22Rv1 (cell line): ENCODE results near the gene SLC9A4.

ENCODE experiments used
- ZFX ChIP-seq: fragments of 450-650 bp; IDR thresholded peaks from 2 replicates; pipeline ENCODE4 v1.6.1; 2017; ENCODE audit warnings: antibody characterized with exemption, borderline replicate concordance
- TF ChIP-seq, protein P1 (sequence below): fragments of 450-650 bp; IDR thresholded peaks from 2 replicates; pipeline ENCODE4 v1.5.1; 2017; ENCODE audit warnings: mild to moderate bottlenecking

GRCh38 chr2:102558463-102558862, 85.4 kb downstream of the SLC9A4 start:
- TF ChIP-seq, protein P1, sequence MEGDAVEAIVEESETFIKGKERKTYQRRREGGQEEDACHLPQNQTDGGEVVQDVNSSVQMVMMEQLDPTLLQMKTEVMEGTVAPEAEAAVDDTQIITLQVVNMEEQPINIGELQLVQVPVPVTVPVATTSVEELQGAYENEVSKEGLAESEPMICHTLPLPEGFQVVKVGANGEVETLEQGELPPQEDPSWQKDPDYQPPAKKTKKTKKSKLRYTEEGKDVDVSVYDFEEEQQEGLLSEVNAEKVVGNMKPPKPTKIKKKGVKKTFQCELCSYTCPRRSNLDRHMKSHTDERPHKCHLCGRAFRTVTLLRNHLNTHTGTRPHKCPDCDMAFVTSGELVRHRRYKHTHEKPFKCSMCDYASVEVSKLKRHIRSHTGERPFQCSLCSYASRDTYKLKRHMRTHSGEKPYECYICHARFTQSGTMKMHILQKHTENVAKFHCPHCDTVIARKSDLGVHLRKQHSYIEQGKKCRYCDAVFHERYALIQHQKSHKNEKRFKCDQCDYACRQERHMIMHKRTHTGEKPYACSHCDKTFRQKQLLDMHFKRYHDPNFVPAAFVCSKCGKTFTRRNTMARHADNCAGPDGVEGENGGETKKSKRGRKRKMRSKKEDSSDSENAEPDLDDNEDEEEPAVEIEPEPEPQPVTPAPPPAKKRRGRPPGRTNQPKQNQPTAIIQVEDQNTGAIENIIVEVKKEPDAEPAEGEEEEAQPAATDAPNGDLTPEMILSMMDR = no peak
- no peak for TF ChIP-seq ZFX
